GM12878 (cell line): ENCODE measurements around the gene TTF2.

Source experiments
- CHD2 ChIP-seq: IDR thresholded peaks from 2 replicates; pipeline ENCODE4 v1.6.1; 2011; ENCODE audit warnings: low read depth, low read length, improper control_type of control experiment, borderline replicate concordance
- IKZF1 ChIP-seq: fragments of 450-650 bp; conservative IDR thresholded peaks from 2 replicates; pipeline ENCODE4 v1.6.1; 2017; ENCODE audit warnings: antibody characterized with exemption, mild to moderate bottlenecking
- POLR2A ChIP-seq: IDR thresholded peaks from 2 replicates; pipeline ENCODE4 v1.6.1; 2011; ENCODE audit warnings: low read depth, mild to moderate bottlenecking, low read length
- TF ChIP-seq, protein P1 (sequence below), 3 experiments: IDR thresholded peaks in 2 of 3; conservative IDR thresholded peaks in 1 of 3; 2 replicates each; pipeline ENCODE4 v1.5.1; 2011; ENCODE audit warnings: low read depth in 3 of 3, low read length in 3 of 3, mild to moderate bottlenecking in 3 of 3, control low read depth in 2 of 3, moderate library complexity in 2 of 3, inconsistent platforms in 1 of 3, mixed read lengths in 1 of 3; ENCODE audit not compliant: control insufficient read depth in 2 of 3, insufficient read depth in 1 of 3; ENCODE audit errors: extremely low read depth in 1 of 3

DNA sequence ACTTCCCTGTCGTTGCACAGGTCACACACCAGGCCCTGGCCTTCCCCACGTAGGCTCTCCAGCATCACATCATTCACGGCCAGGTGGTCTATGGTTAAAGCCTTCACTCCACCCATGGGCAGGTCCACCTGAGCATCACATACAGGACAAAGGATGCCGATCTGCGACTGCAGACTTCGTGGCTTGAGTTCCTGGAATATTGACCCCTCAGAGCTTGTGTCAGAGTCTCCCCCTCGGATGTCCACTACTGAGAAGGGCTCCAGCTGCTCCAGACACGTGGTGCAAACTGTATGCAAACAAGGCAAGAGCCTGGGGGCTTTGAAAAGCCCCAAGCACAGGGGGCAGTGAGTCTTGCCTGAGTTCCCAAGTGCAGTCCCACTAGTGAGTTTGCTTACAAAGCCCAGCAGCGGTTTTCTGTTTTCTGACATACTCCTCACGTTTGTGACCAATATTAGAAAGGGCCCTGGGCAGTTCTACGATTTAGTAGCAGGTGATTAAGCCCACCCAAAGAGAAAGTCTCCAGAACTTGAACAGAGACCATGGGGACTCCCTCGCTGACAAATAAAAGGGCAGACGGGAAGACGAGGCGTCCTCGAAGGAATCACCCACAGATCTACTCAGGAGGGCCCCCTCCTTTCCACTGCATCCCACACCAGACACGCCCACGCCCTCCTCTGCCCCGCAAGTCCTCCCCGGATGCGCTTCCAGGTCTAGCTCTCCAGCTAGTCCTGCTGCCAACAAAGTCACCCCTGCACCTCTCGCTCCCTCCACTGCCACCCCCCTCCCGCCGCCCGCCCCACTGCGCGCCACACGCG lies 60.9 kb downstream of the TTF2 start:
- TF ChIP-seq CHD2 (no peak), POLR2A (no peak), IKZF1 (no peak)
- TF ChIP-seq, protein P1, sequence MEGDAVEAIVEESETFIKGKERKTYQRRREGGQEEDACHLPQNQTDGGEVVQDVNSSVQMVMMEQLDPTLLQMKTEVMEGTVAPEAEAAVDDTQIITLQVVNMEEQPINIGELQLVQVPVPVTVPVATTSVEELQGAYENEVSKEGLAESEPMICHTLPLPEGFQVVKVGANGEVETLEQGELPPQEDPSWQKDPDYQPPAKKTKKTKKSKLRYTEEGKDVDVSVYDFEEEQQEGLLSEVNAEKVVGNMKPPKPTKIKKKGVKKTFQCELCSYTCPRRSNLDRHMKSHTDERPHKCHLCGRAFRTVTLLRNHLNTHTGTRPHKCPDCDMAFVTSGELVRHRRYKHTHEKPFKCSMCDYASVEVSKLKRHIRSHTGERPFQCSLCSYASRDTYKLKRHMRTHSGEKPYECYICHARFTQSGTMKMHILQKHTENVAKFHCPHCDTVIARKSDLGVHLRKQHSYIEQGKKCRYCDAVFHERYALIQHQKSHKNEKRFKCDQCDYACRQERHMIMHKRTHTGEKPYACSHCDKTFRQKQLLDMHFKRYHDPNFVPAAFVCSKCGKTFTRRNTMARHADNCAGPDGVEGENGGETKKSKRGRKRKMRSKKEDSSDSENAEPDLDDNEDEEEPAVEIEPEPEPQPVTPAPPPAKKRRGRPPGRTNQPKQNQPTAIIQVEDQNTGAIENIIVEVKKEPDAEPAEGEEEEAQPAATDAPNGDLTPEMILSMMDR (IDR thresholded peaks at IDR 0.05 in 2 of 3, conservative IDR thresholded peaks at IDR 0.05 in 1 of 3; ENCODE audit: control insufficient read depth in 2 of 3, extremely low read depth in 1 of 3, insufficient read depth in 1 of 3, low read depth in 3 of 3, low read length in 3 of 3): no peak
